Keratinocyte (primary cell): Measurements from ENCODE around the gene GSTO2. TPM values are rescaled to one million over a fixed set of nuclear protein-coding genes. Genes with fewer than 3 reads are reported as not detected.
A peak's percentile ranks its signal among the peaks of the same experiment; 100 is the strongest.

Experiments used
- DNase-seq: peaks from one replicate; pipeline ENCODE4 v3.0.0-alpha.2; 2011; ENCODE audit warnings: low read depth, missing footprints, low spot score
- FAIRE-seq: peaks from 2 replicates; lab custom pipeline; 2011; peaks lifted over from hg19 to GRCh38; lab: Jason Lieb, UNC
- H2AFZ ChIP-seq: 2 replicates; pipeline ENCODE4 v1.6.0; 2012; ENCODE audit warnings: low read length, control low read depth, inconsistent platforms; ENCODE audit not compliant: control insufficient read depth
- H3K27ac ChIP-seq: 2 replicates; pipeline ENCODE4 v1.5.1; 2011; ENCODE audit warnings: low read length; ENCODE audit not compliant: control insufficient read depth, insufficient read depth
- H3K27me3 ChIP-seq: 3 replicates; pipeline ENCODE4 v1.6.0; 2011; ENCODE audit warnings: low read length; ENCODE audit not compliant: control insufficient read depth, insufficient read depth; ENCODE audit errors: extremely low read depth
- H3K36me3 ChIP-seq, 2 experiments: 2 replicates in 1 of 2; 3 replicates in 1 of 2; pipeline ENCODE4 v1.5.1; 2011; ENCODE audit warnings: low read length in 2 of 2, mild to moderate bottlenecking in 1 of 2; ENCODE audit not compliant: control insufficient read depth in 2 of 2, insufficient read depth in 2 of 2; ENCODE audit errors: extremely low read depth in 1 of 2
- H3K4me1 ChIP-seq: 3 replicates; pipeline ENCODE4 v1.5.1; 2011; ENCODE audit warnings: low read length; ENCODE audit not compliant: control insufficient read depth, insufficient read depth; ENCODE audit errors: extremely low read depth
- H3K4me2 ChIP-seq: 3 replicates; pipeline ENCODE4 v1.6.0; 2011; ENCODE audit warnings: low read depth, low read length; ENCODE audit not compliant: control insufficient read depth, insufficient read depth; ENCODE audit errors: extremely low read depth
- H3K4me3 ChIP-seq, 3 experiments: fragments of 200-600 bp in 1 of 3; sonication (generic) in 1 of 3; 2 replicates in 2 of 3; 3 replicates in 1 of 3; pipeline ENCODE4 v1.5.1; 2011 to 2016; ENCODE audit warnings: low read length in 3 of 3, mild to moderate bottlenecking in 3 of 3, control low read depth in 2 of 3, inconsistent platforms in 1 of 3, low read depth in 1 of 3, mixed read lengths in 1 of 3, mixed run types in 1 of 3, moderate library complexity in 1 of 3; ENCODE audit not compliant: control insufficient read depth in 2 of 3, insufficient read depth in 2 of 3; ENCODE audit errors: extremely low read depth in 1 of 3
- H3K79me2 ChIP-seq: 2 replicates; pipeline ENCODE4 v1.6.0; 2012; ENCODE audit warnings: low read length; ENCODE audit not compliant: control insufficient read depth, insufficient read depth
- H3K9ac ChIP-seq: 3 replicates; pipeline ENCODE4 v1.6.0; 2011; ENCODE audit warnings: low read length; ENCODE audit not compliant: control insufficient read depth, insufficient read depth; ENCODE audit errors: extremely low read depth
- H3K9me1 ChIP-seq: 3 replicates; pipeline ENCODE4 v1.6.0; 2011; ENCODE audit warnings: low read length; ENCODE audit not compliant: control insufficient read depth, insufficient read depth; ENCODE audit errors: extremely low read depth
- H3K9me3 ChIP-seq: 2 replicates; pipeline ENCODE4 v1.5.1; 2012; ENCODE audit warnings: low read depth, low read length; ENCODE audit not compliant: control insufficient read depth
- H4K20me1 ChIP-seq: 3 replicates; pipeline ENCODE4 v1.6.0; 2011; ENCODE audit warnings: low read length; ENCODE audit not compliant: control insufficient read depth, insufficient read depth; ENCODE audit errors: extremely low read depth
- CTCF ChIP-seq, 3 experiments: IDR thresholded peaks in 1 of 3; conservative IDR thresholded peaks in 1 of 3; optimal IDR thresholded peaks in 1 of 3; 2 replicates in 2 of 3; 3 replicates in 1 of 3; pipeline versions ENCODE3 to v1.5.1; 2011; ENCODE audit warnings: low read length in 3 of 3, mild to moderate bottlenecking in 3 of 3, moderate library complexity in 2 of 3, control low read depth in 1 of 3, inconsistent platforms in 1 of 3; ENCODE audit not compliant: insufficient read depth in 2 of 3; ENCODE audit errors: extremely low read depth in 1 of 3
- EZH2 ChIP-seq: IDR thresholded peaks from one replicate; pipeline ENCODE4 v1.6.1; 2012; ENCODE audit warnings: inconsistent platforms, mild to moderate bottlenecking, low read length, moderate library complexity
- dilution Hi-C: fragments of 300-500 bp; cut with MboI; formaldehyde crosslinking; loops from one replicate; pipeline ENCODE4 v1.7.0; 2020; ENCODE audit warnings: low sequenced_read_pairs; ENCODE audit not compliant: extremely low pct_ligation_motif_present
- polyA plus RNA-seq, 5 experiments: library from polyadenylated mRNA; depleted of rRNA in 3 of 5; stranded (reverse) in 3 of 5; stranded (forward) in 1 of 5; unstranded in 1 of 5; fragments of >200 nt; gene quantifications; 1 replicate in 1 of 5; 2 replicates in 3 of 5; 3 replicates in 1 of 5; pipeline versions ENCODE4 v1.2.1 to v1.2.3, GENCODE V29; 2011 to 2012; ENCODE audit warnings: missing spikeins in 2 of 5, low read depth in 1 of 5, low replicate concordance in 1 of 5

The GSTO2 gene
- polyA plus RNA-seq, 1 donor (not counting 4 experiments of a cell fraction or from before 2014, with no cell fraction given), result 56.9 TPM

GRCh38 chr10:104330168-104331110 lies 61.5 kb downstream of the GSTO2 start:
- Histone ChIP-seq H3K27ac (peak overlapping the region; percentile 99), H3K4me3 (peak overlapping the region in 2 of 3 experiments; percentile 26 to 59), H3K9me1 (peaks cover 7% of the 10 kb centered on the region), H3K4me2 (peak overlapping the region; percentile 89), H3K9me3 (no peaks in the 10 kb centered on the region), H3K4me1 (peaks cover 68% of the 10 kb centered on the region), H3K27me3 (no peaks in the 10 kb centered on the region), H3K36me3 (peaks cover 1 to 19% of the 10 kb centered on the region in 2 experiments), H3K9ac (peak overlapping the region; percentile 93), H2AFZ (no peak overlapping the region), H4K20me1 (no peaks in the 10 kb centered on the region), H3K79me2 (peaks cover 70% of the 10 kb centered on the region)
- TF ChIP-seq CTCF (optimal IDR thresholded peaks at IDR 0.05 in 1 of 3, IDR thresholded peaks at IDR 0.05 in 1 of 3, conservative IDR thresholded peaks at IDR 0.05 in 1 of 3; ENCODE audit: extremely low read depth in 1 of 3, insufficient read depth in 2 of 3, low read length in 3 of 3) (no peak), EZH2 (no peak)
- peak; percentile 52 for FAIRE-seq
- DNase-seq, result no peak
- dilution Hi-C loops, result no loop called here

DNA sequence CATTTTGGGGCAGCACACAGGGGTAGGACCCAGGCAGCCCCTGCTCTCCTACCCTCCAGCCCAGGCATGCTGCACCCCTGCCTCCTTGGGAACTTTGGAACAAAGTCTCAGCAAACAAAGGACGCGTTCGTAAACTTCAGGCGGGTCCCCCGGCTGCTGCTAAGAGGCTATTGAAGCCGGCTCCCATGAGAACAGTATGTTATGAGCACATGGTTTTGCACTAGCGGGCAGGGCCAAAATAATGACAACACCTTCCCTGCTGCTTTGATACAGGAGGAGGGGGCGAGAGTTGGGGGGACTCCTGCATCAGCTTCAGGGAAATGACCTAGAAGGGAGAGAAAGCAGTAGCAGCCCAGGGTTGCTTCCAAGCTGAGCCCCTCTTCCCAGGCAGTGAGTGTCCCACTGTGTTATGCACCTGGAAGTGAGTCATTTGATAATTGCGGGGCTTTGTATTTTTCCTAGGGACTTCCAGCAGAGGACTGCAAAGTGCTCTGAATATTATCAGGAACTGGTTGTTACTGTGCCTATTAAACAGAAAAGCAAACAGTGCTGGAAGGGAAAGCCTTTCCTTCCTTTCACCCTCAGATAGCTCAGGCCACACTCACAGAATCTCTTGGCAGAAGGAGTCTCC lies 62.3 kb downstream of the GSTO2 start:
- Histone ChIP-seq H3K9ac (peak overlapping the region; percentile 93), H3K79me2 (peaks cover 70% of the 10 kb centered on the region), H3K9me1 (peaks cover 7% of the 10 kb centered on the region), H3K9me3 (no peaks in the 10 kb centered on the region), H2AFZ (no peak overlapping the region), H3K27me3 (no peaks in the 10 kb centered on the region), H3K27ac (peak overlapping the region; percentile 99), H4K20me1 (no peaks in the 10 kb centered on the region), H3K36me3 (peaks cover 0 to 16% of the 10 kb centered on the region in 2 experiments), H3K4me2 (peak overlapping the region; percentile 89), H3K4me3 (no peak overlapping the region), H3K4me1 (peaks cover 76% of the 10 kb centered on the region)
- FAIRE-seq, result peak; percentile 52
- DNase-seq, result no peak
- no peak for TF ChIP-seq EZH2
- no peak for TF ChIP-seq CTCF (optimal IDR thresholded peaks at IDR 0.05 in 1 of 3, IDR thresholded peaks at IDR 0.05 in 1 of 3, conservative IDR thresholded peaks at IDR 0.05 in 1 of 3; ENCODE audit: extremely low read depth in 1 of 3, insufficient read depth in 2 of 3, low read length in 3 of 3)
- dilution Hi-C loops, result no loop called here
